Panc1 (cell line): ENCODE results near the gene RASGRP2.

Experiments used
- CTCF ChIP-seq: fragments of 450-650 bp; IDR thresholded peaks from 2 replicates; pipeline ENCODE4 v1.5.1; 2017; ENCODE audit warnings: mild to moderate bottlenecking
- POLR2AphosphoS5 ChIP-seq: IDR thresholded peaks from 2 replicates; pipeline ENCODE4 v1.6.1; 2012; ENCODE audit warnings: mild to moderate bottlenecking, low read depth, low read length, moderate library complexity
- TF ChIP-seq, protein P1 (sequence below), 2 experiments: IDR thresholded peaks; 2 replicates each; pipeline ENCODE4 v1.6.1; 2011 to 2012; ENCODE audit warnings: low read depth in 2 of 2, control low read depth in 1 of 2, low read length in 1 of 2, mild to moderate bottlenecking in 1 of 2, moderate library complexity in 1 of 2; ENCODE audit not compliant: insufficient read depth in 1 of 2

DNA sequence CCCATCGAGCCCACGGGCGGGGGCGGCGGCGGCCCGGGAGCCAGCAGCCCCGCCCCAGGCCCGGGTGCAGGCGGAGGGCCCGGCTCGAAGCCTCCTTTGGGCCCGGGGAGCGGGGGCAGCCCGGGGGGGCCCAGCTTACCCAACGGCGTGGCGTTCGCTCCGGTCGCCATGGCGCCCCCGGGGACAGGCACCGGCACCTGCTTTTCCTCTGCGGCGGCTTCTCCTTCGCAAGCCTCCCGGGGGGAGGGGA is 34.2 kb upstream of the RASGRP2 start:
- no peak for TF ChIP-seq CTCF
- TF ChIP-seq POLR2AphosphoS5: no peak
- TF ChIP-seq, protein P1, sequence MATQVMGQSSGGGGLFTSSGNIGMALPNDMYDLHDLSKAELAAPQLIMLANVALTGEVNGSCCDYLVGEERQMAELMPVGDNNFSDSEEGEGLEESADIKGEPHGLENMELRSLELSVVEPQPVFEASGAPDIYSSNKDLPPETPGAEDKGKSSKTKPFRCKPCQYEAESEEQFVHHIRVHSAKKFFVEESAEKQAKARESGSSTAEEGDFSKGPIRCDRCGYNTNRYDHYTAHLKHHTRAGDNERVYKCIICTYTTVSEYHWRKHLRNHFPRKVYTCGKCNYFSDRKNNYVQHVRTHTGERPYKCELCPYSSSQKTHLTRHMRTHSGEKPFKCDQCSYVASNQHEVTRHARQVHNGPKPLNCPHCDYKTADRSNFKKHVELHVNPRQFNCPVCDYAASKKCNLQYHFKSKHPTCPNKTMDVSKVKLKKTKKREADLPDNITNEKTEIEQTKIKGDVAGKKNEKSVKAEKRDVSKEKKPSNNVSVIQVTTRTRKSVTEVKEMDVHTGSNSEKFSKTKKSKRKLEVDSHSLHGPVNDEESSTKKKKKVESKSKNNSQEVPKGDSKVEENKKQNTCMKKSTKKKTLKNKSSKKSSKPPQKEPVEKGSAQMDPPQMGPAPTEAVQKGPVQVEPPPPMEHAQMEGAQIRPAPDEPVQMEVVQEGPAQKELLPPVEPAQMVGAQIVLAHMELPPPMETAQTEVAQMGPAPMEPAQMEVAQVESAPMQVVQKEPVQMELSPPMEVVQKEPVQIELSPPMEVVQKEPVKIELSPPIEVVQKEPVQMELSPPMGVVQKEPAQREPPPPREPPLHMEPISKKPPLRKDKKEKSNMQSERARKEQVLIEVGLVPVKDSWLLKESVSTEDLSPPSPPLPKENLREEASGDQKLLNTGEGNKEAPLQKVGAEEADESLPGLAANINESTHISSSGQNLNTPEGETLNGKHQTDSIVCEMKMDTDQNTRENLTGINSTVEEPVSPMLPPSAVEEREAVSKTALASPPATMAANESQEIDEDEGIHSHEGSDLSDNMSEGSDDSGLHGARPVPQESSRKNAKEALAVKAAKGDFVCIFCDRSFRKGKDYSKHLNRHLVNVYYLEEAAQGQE (IDR thresholded peaks at IDR 0.05; ENCODE audit: insufficient read depth in 1 of 2, low read depth in 2 of 2, low read length in 1 of 2): no peak
